T-helper 1 cell treated with Interleukin-12 subunit alpha and Interleukin-12 subunit beta and Interleukin-4 antibody, amounts not matched to agents 30 ng/mL and 1 ng/mL, for 36 hours (primary cell): ENCODE data around the gene HSPG2. TPM values are rescaled to one million over a fixed set of nuclear protein-coding genes. Genes with fewer than 3 reads are reported as not detected.
"Not testable (repeated sequence)": the region's sequence is repeated elsewhere in the genome, so short reads cannot be mapped to it uniquely, and the experiment has no call there.

Source experiments
- intact Hi-C: fragments of 100-400 bp; cut with micrococcal nuclease; formaldehyde crosslinking; loops from one replicate; pipeline ENCODE4 v1.15.1; 2024
- total RNA-seq: library from RNA; stranded (reverse); gene quantifications from 2 replicates; pipeline ENCODE4 v1.2.3, GENCODE V29; 2022

Gene HSPG2
- 3.9 and 4.0 TPM in 2 replicates for total RNA-seq

- intact Hi-C loops: loop anchor here (1.0 kb wide), 1 partner anchor 20 kb away; no protein-coding TSS in a partner anchor
These were observed at the start of gene HSPG2 for GRCh38 chr1:21937034-21937371. Gene HSPG2 (minus strand): TSS chr1:21937310. CDS start chr1:21937217, 93 bp downstream.

DNA sequence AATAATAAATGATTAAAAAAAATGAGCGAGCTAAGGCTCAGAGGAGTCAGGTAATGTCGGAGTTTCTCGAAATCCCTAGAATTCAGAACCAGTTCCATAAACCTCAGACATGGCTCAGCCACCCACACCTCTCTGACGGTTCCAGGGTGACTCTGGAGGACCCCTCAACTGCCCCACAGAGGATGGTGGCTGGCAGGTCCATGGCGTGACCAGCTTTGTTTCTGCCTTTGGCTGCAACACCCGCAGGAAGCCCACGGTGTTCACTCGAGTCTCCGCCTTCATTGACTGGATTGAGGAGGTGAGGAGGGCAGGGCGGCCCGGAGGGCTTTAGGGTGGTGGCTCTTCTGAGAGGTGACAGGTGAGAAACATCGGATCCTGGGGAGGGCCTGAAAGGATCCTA, 49.3 kb upstream of the HSPG2 start:
- intact Hi-C loops: not testable (repeated sequence)

DNA sequence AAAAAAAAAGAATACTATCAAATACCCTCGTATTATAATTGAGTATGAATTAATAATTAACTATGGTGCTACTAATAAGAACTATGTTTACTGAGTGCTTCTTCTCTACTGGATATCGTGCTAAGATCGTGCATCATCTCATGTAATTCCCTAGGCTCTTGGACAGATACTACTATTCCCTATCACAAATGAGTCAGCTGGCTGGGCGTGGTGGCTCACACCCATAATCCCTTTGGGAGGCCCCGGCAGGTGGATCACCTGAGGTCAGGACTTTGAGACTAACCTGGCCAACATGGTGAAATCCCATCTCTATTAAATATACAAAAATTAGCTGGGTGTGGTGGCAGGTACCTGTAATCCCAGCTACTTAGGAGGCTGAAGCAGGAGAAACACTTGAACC, 48.8 kb upstream of the HSPG2 start:
- intact Hi-C loops: not testable (repeated sequence)

- intact Hi-C loops: not testable (repeated sequence)
These were observed 46.4 kb upstream of the HSPG2 start for GRCh38 chr1:21983539-21983938.

GRCh38 chr1:21982122-21982521, 45.0 kb upstream of the HSPG2 start:
- intact Hi-C loops: not testable (repeated sequence)

- intact Hi-C loops: not testable (repeated sequence)
These were observed 44.1 kb upstream of the HSPG2 start for GRCh38 chr1:21981253-21981652.

- intact Hi-C loops: not testable (repeated sequence)
These were observed 43.6 kb upstream of the HSPG2 start for GRCh38 chr1:21980515-21981220.

DNA sequence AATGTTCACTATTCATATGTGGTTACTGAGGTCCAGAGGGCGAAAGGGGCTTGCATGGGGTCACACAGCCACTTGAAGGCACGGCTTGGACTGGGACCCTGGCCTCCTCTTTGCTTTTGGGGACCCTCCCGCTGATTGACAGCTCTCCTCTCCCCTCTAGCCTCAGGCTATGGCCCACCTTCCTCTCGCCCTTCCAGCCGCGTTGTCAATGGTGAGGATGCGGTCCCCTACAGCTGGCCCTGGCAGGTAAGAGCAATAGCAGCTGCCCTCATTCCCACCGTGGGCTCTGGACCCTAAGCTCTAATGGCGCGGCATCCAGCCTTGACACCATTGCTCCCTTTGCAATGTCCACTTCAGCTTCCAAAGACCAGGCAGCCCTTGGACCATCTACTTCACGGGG, 41.1 kb upstream of the HSPG2 start:
- intact Hi-C loops: not testable (repeated sequence)

DNA sequence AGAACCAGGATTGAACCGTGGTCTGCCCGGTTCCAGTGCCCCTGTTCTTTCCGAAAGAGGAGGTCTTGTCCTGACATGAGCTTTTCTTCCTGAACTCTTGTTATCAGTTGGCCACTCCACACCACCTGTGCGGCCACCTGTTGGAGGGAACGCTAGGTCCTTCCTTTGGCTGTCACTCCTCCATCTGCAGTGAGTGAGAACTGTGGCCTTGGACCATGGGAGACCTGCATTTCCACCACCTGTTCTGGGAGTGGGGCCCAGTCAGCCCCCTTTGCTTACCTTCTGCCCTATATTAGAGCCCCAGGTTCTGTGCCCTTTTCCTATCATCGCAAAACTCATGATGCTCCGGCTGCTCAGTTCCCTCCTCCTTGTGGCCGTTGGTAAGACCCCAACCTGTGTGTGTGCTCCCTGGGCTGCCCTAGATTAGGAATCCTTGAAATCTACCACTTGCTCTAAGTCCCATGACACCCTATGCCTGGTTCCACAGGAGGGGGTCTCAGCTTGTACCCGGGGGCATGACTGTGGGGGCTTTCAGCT, 39.7 kb upstream of the HSPG2 start, which contains the start of gene CELA3B:
TSS of gene CELA3B (plus strand) at position 320 of the 537 bp plus-strand sequence. CDS start at position 338, 18 bp downstream.
- intact Hi-C loops: not testable (repeated sequence)

DNA sequence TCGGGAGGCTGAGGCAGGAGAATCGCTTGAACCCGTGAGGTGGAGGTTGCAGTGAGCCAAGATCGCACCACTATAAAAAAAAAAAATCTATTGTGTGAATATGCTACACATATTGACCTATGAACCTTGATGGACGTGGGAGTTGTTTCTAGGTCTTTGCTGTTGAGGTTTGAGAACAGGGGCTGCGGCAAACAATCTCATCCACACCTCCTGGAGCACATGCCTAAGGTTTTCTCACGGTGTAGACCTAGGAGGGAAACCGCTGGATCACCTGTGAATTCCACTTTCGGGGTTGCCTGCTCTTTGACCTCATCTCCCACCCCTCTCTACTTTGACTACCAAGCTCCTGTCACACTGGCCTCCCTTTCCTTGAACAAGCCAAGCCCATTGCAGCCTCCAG, 38.2 kb upstream of the HSPG2 start:
- intact Hi-C loops: not testable (repeated sequence)

GRCh38 chr1:21974699-21975098, 37.6 kb upstream of the HSPG2 start:
- intact Hi-C loops: not testable (repeated sequence)

- intact Hi-C loops: not testable (repeated sequence)
These were observed 36.8 kb upstream of the HSPG2 start for GRCh38 chr1:21973948-21974347.

DNA sequence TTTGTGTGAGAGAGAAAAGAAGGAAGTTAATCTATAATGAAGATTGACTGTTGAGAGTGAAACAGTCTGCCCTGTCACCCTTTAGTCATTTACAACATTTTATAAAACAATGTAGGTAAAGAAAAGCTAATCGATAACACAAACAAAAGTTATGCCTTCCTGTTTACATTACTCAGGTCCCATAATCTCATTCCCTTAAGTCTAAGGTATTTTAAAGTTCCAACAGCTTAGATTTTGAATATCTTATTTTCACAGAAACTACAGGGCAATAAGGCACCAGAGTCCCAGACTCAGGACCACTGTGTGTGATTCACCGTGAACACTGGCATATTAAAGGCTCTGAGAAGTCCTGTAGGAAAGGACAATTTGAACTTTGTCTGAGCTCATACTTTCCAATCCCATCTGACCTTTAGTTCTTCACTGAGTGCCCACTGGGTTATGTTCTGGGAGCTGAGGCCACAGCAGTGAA, 35.9 kb upstream of the HSPG2 start:
- intact Hi-C loops: not testable (repeated sequence)

GRCh38 chr1:21970523-21970922, 33.4 kb upstream of the HSPG2 start:
- intact Hi-C loops: not testable (repeated sequence)

GRCh38 chr1:21969066-21969465, 32.0 kb upstream of the HSPG2 start:
- intact Hi-C loops: loop anchor here (10.0 kb wide), 1 partner anchor 446 kb away; no protein-coding TSS in a partner anchor

GRCh38 chr1:21967216-21967615, 30.1 kb upstream of the HSPG2 start:
- intact Hi-C loops: loop anchor here (10.0 kb wide), 1 partner anchor 448 kb away; no protein-coding TSS in a partner anchor

DNA sequence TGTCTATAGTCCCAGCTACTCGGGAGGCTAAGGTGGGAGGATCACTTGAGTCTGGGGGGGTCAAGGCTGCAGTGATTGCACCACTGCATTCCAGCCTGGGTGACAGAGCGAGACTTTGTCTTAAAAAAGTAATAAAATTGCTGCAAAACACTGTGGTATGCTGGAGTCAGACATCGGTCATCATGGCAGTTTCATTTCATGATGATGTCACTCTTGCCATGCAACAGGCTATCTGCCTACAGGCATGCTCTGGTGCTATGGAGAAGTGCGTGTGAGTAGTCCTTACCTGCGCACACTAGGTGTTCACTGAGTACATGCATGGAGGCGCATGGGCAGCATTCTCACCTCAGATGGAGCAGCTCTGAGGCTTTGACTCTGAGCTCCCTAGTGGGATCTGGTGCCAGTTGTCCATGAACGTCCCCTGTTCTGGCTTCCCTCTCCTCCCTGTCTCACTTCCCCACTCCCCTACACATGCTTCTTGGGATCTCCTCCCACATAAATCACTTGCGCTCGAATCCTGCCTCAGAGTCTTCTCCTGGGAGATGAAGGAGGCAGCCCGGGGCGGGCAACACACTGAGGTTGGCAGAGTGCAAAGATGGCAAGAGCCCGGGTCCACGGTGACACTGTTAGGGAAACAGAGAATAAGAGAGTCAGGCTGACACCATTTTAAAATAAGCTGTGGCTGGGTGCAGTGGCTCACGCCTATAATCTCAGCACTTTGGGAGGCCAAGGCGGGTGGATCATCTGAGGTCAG, 29.3 kb upstream of the HSPG2 start:
- intact Hi-C loops: loop anchor here (10.0 kb wide), 1 partner anchor 448 kb away; no protein-coding TSS in a partner anchor

DNA sequence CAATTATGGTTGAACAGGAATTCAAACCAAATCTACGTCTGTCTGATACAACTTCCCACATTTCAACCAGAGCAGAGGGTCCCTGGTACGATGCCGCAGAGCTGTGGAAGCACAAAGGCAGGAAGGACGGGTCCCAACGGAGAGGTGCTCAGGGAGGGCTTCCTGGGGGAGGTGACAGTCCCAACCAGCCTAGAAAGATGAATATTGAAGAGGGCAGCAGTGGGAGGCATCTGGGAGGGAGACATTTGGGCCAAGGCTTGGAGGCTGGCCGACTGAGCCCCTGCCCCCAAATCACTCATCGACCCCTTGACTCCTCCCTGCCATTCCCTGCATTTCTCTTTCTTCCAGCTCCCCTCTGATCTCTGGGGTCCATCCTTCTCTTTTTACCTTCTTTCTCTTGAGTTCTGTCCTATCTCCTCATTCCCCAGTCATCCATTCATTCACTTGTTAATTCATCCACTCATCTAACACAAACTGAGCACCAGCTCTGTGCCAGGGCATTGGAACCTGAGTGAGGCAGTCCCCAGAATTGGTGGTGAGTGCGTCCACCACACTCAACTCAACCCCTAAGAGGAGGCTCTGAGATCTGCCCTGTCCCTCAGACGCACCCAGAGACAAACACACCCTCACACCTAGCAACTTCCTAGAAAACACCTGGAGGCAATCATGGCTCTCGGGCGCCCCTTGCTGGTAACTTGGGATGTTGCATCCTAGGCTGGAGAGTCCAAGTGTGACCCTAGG, 26.5 kb upstream of the HSPG2 start:
- intact Hi-C loops: loop anchor here (1.0 to 10.0 kb wide), 7 partner anchors 60 to 454 kb away; partner anchors contain the start of genes ALPL, LDLRAD2 and USP48

DNA sequence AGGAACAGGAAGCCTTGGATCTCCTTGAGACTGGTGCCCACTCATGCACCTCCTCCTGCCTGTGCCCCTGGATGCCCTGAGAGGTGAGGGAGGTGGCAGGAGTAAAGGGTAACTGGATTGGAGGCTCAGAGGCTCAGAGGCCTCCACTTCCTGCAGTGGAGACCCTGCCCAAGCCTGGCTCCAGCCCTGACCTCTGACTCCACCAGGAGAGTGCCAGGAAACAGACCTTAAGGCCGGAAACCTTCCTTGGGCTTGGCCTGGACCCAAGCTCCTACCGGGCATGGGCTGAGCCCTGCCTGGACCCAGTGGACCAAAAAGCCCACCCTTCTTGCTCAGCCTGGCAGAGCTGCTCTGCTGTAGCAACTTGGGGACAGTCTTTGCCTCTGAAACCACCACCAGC, 24.7 kb upstream of the HSPG2 start:
- intact Hi-C loops: loop anchor here (5.0 to 10.0 kb wide), 2 partner anchors 149 to 453 kb away; partner anchors contain the start of gene LDLRAD2

- intact Hi-C loops: loop anchor here (5.0 to 10.0 kb wide), 2 partner anchors 149 to 453 kb away; partner anchors contain the start of gene LDLRAD2
These were observed 24.2 kb upstream of the HSPG2 start for GRCh38 chr1:21961337-21961736.
